Inferior parietal cortex (tissue), 1 donor: ENCODE results near the gene RASAL2.

ENCODE experiments used
- DNase-seq: peaks from one replicate; pipeline ENCODE4 v3.0.0-alpha.2; 2016; ENCODE audit errors: extremely low spot score

RASAL2 gene

DNA sequence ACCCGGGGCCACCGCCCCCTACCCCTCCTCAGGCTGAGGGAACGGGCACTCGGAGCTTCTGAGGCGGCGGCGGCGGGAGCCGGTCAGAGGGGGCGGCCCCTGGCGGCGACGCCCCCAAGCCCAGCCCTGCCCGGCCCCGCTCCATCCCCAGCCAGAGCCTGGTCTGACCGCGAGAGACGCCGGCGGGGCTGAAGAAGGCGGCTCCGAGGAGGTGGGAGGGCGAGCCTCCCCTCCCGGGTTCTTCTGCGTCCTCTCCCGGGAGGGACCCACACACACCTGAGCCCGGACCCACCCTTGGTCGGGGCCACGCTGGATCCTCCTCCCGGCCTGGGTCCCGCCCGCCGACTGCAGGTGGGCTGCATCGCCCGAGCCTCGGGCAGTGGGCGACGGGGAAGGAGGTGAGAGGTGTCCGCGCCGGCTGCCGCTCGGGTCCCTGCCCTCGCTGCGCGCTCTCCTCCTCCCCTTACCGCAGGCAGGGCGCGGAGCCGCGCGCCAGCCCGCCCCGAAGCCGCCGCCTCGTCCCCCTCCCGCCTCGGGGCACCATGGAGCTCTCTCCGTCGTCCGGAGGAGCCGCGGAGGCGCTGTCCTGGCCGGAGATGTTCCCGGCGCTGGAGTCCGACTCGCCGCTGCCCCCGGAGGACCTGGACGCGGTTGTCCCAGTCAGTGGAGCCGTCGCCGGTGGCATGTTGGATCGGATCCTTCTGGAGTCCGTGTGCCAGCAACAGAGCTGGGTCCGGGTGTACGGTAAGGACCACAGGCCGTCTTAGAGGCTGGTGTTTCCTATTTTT is at the start of gene RASAL2:
TSS of gene RASAL2 (plus strand) at position 154 of the 788 bp plus-strand sequence. CDS start at position 543, 389 bp downstream.
- DNase-seq, result peak; percentile 39

DNA sequence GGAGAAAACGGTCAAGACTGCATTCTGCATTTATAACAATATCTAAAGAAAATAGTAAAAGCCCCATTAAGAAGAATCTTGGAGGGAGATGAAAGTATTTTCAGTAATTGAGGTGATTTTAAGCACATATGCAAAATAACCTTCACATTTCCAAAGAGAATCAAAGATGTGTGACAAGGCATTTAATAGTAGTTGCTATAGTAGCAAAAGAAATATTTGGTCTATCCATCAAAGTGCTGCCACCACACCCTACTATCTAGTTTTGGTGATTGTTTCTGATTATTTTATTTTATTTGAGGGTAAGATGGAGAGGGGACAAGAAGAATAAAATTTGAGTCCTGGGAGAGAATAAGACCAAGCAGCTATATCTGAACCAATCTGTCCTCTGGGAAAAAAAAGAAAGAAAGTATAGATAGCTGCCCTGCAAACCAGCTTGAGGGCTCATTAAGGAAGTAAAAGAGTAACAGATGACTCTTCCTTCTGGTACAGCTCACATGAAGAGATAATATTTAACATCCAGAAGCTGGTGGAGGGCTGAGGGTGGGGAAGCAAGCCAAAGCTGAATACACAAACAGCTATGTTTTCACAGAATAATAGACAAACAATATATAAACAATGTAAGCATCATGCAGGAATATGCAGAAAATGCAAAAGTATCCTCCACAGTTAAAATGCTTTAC is 47.2 kb upstream of the RASAL2 start:
- no peak for DNase-seq

DNA sequence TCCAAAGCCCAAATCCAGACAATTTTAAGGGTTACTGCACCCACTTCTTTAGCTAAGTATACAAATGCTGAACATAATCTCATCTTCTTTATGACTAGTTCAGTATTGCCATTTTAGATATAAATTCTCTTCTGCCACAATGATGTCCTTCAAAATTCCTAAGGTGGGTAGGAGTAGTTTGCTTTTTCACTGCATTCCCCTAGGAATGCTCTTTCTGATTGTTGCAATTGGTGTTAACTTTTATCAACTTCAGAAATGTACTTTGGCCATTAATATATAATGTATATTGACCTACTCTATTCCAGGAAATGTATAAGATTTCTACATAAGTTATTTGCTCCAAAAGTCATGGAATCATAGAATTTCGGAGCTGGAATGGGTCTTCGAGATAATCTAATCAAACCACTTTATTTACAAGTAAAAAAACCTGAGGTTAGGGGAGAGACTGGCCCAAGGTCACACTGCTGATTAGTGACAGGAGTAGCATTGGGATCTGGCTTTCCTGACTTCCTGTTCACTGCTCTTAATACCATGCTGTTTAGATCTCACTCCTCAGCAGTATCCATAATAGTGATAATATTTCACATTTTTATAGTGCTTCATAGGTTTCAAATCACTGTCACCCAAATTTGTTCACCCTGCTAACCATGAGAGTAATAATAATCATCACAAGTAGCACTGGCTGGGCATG is 46.4 kb upstream of the RASAL2 start:
- no peak for DNase-seq

DNA sequence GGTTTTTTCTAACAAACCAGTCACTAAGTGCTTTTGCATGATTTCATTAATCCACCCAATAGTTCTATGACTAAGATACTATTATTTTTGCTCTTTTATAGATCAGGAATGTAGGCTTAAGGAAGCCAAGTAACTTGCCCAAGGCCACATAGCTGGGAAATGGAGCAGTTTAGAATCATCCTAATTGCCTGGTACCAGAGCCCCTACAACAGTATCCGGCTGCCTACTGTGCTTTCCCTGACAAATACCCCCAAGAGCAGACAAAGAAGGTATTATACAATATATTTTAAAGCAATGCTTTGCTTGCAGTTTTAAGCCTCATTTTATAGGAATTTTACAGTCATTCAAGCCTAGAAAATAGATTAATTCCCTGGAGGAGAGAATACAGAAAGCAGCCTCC is 45.5 kb upstream of the RASAL2 start:
- DNase-seq, result no peak

DNA sequence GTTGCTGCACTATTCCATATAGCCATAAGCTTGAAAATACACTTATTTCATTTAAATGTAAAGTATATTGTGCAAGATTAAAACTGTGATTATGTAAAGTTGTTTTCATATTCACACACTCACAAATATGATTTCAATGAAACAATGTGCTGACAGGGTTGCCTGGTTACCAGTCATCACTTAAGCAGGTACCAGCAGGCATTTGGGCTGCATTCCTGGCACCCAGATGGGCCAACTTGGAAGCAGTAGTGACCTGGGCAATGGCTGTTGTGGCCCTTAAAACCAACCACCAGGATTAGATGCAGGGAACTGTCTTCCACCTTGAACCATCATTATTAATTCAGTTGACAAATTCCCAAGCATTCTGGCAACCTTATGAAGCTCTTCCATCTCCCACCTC is 45.0 kb upstream of the RASAL2 start:
- no peak for DNase-seq

DNA sequence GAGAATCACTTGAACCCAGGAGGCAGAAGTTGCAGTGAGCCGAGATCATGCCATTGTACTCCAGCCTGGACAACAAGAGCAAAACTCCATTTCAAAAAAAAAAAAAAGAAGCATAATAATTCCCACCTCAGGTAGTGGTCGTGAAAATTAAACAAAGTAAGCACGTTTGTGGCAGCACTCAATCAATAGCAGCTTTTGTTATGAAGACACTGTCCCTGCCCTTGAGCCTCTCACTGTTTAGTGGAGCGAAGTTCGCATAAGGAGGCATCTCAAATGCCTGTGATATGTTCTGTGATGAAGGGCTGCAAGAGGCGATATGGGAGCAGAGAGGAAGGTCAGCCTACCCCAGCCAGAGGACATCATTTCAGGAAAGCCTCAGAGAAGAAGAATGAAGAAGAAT is 43.8 kb upstream of the RASAL2 start:
- no peak for DNase-seq

DNA sequence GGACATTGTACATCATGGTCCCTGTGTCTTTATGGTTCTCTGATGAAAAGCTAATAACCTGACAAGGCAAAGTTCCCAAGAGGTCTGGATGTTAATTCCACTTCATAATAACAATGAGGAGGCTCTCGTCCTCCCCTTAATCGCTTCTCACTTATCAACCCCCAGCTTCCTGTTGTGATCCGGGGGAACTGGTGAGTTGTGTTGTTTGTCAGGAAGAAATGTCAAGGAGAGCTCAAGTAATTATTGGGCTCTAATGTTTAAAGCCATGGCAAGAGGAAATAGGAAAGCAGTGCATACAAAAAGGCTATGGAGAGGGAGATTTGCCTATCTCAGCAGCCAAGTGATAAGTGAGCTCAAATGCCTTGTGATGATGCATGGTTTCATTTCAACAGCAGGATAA is 42.8 kb upstream of the RASAL2 start:
- DNase-seq, result no peak

DNA sequence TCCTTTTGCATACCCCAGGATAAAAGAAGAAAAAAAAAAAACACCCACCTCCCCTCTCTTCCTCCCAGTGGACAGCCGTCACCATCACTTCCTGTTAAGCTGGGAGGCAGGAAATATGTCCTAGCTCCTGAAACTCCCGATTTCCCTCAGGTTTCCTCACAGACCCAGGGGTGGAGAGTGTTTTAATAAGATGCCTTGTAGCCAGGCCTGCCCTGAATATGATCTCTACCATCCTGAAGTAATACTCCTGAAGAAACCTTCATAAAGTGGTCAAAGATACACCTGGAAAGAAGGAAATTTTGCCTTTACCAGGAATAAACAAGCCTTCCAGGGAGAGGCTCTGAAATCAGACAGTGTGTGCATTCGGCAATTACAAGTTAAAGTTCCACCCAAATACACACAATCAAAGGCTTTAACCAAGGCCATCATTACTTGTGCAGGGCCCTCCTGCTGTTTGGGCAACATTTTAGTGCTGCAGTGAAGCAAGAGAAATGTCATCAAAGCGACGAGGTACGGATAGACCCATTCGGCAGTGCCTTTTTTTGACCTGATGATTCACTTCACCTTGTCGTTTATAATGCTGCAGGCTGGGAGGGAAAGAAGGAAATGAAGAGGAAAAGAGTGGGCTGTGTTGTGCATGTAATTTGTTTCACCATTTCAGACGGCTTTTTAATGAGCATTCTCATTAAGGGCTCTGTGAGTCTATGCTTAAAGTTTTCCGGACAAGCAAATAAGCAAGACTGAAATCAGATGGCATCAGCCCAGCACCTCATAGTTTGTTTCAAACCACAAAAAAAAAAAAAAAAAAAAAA is 41.0 kb upstream of the RASAL2 start:
- DNase-seq, result no peak

DNA sequence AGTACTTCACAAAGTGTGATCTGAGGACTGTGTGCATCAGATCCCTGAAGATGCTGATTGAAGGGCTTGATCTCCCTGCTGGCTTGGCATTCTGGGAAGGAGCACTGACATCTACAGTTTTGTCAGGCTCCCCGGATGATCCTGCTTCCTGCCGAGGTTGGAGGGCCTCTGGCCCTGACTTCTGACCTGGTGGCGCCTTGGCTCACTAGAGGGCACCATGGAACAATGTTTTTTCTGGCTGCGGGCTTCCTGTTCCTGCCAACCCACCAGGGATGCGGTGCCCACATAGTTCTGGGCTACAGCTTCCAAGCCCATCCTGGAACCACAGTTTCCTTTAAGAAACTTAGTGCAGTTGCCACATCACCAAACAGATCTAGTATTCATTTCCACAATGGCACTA is 38.8 kb upstream of the RASAL2 start:
- no peak for DNase-seq

DNA sequence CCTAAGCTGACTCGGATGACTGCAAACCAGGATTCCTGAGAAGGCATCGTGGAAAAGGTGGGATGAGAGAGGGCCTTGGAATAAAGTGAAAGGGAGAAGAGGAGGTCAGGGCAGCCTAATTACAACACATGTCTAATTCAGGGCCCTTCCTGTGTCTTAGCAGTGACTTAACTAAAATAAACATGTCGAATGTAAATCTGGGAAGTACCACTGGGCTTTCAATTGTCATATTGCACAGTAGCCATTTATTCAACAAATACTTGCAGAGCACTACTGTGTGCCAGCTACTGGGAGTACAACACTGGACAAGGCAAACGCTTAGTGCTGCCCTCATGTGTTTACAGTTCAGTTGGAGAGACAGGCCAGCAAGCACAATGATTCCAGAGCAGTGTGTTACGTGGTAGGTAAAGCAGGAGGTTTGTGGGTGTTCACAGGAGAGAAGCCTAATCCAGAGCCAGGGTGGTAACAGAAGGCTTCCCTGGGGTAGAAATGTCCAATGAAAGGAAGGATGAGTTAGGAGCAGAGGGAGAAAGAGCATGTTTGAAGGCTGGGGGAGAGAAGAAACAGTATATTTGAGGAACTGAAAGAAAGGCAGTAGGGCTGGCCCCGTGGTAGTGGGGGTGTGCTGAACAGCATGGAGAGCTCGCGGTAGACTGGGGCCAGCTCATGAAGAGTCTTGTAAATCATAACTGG is 38.0 kb upstream of the RASAL2 start:
- no peak for DNase-seq

DNA sequence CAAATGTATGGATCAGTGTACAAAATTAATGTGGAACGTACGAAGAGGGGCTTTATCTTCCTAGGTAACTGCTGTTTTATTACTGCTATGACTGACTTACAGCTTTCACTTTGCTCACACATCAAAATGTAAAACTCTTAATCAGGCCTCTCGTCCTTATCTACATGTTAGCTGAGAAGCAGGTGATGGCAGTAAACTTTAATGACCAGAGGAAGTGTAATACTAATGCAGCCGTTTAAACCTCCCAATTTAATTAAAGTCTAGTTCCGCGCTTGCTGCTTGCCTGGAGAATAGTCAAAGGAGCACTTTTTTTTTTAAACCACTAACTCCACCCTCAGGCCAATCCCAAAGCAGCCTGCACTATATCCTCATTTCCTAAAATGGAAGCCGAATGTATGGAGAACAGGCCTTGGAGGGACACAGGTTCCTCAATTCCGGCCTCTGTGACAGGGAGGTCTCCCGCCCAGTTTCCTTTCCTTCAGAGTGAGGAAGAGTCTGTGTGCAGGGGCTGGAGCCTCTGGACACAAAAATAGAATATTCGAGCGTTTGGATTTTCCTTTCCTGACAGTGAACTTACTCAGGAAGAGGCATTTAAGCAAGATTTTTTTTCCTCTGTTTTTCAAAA is 36.7 kb upstream of the RASAL2 start:
- no peak for DNase-seq

DNA sequence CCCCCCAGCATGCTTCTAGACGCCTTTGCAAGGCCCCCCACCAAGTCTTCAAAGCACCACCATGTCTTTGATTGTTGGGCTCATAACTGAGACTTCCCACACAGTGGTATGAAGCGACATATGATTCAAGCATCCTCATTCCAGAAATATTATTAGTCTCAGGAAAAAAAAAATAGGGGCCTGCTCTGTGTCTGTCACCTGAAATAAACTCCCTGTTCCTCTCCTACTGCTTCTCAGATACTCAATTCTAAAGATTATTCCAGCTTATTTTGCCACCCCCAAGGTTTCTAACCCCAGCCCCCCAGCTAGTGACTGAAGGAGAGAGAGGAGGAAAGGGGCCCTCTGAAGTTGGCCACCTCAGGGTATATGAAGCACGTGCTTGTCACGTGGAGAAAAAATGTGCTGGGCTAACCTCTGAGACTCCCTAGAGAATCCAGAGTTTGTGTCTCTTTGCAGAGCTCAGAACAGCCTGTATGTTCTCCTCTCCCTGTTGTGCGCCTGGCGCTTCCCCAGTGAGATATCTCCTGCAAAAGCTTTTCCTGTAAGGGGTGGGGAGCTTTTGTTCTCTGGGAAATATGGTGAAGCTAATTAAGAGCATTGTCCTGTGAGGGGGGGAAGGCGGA is 35.9 kb upstream of the RASAL2 start:
- DNase-seq, result no peak

DNA sequence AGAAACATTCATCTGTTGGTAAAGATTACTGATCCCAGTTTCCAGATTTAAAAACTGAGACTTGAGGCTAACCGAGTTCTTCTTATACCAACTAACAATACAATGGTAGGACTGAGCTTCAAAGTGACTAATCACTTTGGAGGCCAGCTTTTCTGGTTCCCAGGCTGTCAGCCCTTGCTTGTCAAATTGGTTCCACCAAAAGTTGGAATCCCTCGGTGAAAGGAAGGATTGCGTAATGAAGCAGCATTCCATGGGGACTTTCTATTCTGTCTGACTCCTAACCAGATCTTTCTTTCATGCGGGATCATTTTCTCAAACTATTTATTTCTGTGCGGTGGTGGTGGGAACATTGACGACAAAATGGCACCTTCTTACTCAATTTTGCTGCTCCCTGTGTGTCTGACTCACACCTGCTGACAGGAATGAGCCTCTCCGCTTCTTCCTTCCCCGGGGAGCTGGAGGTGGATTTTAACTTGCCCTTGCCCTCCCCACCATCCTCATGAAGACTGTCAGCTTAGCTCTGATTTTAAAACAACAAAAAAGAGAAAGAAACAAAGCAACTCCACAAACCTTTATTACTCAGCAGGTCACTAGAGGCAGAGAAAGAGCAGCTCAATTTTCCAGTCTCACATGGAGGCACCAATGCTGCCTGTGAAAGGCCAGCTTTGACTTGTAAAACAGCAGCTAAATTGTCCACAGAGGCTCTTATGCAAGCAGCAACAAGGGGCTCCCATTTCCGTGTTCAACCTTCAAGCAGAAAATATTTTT is 32.9 kb upstream of the RASAL2 start:
- no peak for DNase-seq

DNA sequence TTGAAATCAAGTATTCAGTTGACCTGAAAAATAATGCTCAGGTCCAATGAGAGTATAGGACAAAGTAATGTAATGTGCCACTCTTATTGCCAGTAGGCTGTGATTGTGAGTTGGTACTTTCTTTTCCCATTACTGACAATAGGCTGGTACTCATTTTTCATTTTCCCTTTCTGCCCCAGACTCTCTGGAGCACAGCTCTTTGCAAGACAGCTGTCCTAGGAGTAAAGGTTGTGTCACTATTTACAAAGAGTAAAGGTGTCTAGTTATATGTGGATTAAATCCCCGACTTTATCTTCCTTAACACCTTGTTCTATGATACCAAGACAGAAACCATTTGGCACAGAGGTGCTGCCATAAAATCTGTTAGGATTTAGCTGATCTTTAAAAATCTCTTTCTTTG is 32.3 kb upstream of the RASAL2 start:
- DNase-seq, result no peak

DNA sequence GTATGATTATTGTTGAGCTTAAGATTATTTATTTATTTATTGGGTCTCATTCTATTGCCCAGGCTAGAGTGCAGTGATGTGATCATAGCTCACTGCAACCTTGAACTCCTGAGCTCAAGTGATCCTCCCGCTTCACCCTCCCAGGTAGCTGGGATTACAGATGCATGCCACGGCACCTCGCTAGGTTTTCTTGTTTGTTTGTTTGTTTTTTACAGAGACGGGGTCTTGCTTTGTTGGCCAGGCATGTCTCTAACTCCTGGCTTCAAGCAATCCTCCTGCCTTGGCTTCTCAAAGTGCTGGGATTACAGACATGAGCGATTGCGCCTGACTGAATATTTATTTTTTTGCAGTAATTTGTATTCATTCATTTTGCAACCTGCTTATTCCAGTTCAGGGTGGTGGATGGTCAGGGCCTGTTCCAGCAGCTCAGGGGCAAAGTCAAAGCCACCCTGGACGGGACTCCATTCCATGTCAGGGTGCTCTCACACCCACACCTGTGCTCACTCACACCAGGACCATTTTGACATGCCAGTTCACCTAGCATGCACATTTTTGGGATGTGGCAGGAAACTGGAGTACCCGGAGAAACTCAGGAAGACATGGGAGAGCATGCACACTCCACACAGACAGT is 29.6 kb upstream of the RASAL2 start:
- DNase-seq, result no peak

DNA sequence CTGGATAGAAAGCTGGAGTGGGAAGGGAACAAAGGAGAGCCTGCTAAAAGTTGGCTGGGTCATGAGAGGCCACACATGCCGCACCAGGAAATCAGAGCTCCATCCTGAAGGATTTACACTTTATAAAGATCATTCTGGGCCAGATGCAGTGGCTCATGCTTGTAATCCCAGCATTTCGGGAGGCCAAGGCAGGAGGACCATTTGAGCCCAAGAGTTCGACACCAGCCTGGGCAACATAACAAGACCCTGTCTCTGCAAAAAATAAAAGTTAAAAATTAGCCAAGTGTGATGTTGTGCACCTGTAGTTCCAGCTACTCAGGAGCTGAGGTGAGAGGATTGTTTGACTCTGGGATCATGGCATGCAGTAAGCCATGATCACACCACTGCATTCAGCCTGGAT is 28.7 kb upstream of the RASAL2 start:
- DNase-seq, result no peak

DNA sequence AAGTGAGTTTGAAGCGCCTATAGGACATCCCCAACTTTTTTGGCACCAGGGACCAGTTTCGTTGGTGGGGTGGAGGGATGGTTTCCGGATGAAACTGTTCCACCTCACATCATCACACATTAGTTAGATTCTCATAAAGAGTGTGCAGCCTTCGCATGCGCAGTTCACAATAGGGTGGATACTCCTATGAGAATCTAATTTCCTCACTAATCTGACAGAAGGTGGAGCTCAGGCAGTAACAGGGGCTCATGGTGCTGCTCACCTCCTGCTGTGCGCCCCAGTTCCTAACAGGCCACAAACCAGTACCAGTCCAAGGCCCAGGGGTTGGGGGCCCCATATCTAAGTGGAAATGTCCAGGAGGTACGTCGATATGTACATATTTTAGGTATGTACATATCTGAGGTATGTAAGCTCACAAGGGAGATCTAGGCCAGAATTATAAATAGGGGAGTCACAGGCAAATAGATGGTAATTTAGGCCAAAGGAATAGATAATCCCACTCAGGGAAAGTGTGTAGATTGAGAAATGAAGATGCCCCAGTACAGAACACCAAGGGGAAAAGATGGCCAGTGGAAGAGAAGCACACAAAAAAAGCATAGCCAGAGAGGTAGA is 27.5 kb upstream of the RASAL2 start:
- no peak for DNase-seq

DNA sequence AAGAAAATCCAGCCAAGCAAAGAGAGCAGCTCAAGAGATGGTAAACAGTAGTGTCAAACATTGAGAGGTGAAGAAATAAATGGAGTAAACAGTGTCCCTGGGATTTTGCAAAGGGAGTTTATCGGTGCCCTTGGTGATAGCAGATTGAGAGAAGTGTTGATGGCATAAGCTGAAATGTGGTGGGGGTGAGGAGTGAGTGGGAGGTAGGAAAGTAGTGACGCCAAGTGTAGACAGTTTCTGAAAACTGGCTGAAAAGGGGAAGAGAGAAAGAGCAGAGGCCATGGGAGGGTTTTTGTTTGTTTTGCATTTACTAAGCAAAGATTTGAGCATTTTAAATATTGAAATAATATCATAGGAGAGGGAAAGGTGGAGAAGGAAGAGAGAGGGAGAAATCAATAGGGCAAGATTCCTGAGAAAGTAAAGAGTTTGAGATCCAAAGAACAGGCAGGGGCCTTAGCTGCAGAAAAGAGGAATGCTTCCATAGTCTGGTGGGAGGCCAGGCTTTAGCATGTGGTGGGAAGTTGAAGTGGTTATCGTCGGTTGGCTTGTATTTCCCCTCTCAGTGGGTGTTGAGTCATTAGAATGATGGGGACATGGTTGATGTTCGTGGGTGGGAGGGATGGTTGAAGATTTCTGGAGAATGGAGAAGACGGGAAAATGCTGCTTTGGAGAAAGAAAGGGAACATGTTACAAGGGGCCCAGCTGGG is 26.8 kb upstream of the RASAL2 start:
- no peak for DNase-seq
